ENCODE results near the gene HLA-DPA1. TPM values are rescaled to one million over a fixed set of nuclear protein-coding genes. Genes with fewer than 3 reads are reported as not detected.

The HLA-DPA1 gene
- total and polyA plus RNA-seq, 10 of the 15 experiments (the other 5 are each of a cell fraction or from before 2014, with no cell fraction given): 508 to 1,640 (median 829) TPM

- TF ChIP-seq HDGF (IDR thresholded peaks at IDR 0.05) (no peak), RBBP5 (conservative IDR thresholded peaks at IDR 0.05) (no peak), SKIL (IDR thresholded peaks at IDR 0.05; ENCODE audit: low read depth, poor library complexity, severe bottlenecking) (no peak), SREBF2 (IDR thresholded peaks at IDR 0.05; ENCODE audit: low read length) (no peak), RAD21 (IDR thresholded peaks at IDR 0.05; ENCODE audit: insufficient read depth, low read depth, low read length) (no peak), E2F8 (IDR thresholded peaks at IDR 0.05; ENCODE audit: low read depth, partially characterized antibody) (no peak), HDAC2 (IDR thresholded peaks at IDR 0.05) (no peak)
- TF ChIP-seq, protein P1, sequence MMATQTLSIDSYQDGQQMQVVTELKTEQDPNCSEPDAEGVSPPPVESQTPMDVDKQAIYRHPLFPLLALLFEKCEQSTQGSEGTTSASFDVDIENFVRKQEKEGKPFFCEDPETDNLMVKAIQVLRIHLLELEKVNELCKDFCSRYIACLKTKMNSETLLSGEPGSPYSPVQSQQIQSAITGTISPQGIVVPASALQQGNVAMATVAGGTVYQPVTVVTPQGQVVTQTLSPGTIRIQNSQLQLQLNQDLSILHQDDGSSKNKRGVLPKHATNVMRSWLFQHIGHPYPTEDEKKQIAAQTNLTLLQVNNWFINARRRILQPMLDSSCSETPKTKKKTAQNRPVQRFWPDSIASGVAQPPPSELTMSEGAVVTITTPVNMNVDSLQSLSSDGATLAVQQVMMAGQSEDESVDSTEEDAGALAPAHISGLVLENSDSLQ (IDR thresholded peaks at IDR 0.05): no peak
- TF ChIP-seq, protein P2, sequence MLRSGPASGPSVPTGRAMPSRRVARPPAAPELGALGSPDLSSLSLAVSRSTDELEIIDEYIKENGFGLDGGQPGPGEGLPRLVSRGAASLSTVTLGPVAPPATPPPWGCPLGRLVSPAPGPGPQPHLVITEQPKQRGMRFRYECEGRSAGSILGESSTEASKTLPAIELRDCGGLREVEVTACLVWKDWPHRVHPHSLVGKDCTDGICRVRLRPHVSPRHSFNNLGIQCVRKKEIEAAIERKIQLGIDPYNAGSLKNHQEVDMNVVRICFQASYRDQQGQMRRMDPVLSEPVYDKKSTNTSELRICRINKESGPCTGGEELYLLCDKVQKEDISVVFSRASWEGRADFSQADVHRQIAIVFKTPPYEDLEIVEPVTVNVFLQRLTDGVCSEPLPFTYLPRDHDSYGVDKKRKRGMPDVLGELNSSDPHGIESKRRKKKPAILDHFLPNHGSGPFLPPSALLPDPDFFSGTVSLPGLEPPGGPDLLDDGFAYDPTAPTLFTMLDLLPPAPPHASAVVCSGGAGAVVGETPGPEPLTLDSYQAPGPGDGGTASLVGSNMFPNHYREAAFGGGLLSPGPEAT (IDR thresholded peaks at IDR 0.05; ENCODE audit: low read depth): no peak
These were observed 38.9 kb downstream of the HLA-DPA1 start (continued) for GRCh38 chr6:33034554-33034953.

All from GM12878 (cell line).